ENCODE measurements around the gene CHML. TPM values are rescaled to one million over a fixed set of nuclear protein-coding genes. Genes with fewer than 3 reads are reported as not detected.

The CHML gene
- total RNA-seq, 1 donor from 2014 or later = 20.2 TPM

DNA sequence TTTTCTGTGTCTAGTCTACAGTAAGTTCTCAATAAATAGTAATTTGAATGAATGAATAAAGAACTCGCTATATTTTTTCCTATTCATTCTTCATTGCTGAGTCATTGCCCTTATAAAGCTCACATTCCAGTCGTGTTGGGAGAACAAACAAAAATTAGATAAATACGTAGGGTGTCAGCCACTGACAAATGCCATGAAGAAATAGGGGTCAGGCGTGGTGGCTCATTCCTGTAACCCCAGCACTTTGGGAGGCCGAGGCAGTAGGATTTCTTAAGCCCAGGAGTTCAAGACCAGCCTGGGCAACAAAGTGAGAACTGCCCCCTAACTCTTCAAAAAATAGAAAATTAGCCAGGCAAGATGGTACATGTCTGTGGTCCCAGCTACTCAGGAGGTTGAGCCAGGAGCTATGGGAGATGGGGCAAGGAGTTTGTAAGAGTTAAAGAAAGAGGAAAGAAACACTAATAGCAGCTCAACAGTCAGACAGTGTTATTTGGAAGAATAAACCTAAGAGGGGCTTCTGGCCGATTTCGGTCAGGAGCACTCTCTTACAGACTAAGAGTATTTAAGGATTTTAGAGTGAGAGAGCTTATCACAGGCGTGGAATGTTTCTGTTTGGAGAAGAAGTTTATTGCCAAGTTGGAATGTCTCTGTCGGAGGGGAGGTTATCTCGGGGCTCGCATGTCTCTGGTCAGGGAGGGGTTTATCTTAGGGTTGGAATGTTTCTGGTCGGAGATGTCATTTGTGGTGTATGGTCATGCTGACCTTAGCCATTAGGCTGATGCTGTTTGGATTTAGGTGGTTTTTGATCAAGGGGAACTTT lies 1.8 kb upstream of the CHML start:
- H3K4me3 Mint-ChIP-seq (ENCODE audit: low read depth) = no peak overlapping the region

DNA sequence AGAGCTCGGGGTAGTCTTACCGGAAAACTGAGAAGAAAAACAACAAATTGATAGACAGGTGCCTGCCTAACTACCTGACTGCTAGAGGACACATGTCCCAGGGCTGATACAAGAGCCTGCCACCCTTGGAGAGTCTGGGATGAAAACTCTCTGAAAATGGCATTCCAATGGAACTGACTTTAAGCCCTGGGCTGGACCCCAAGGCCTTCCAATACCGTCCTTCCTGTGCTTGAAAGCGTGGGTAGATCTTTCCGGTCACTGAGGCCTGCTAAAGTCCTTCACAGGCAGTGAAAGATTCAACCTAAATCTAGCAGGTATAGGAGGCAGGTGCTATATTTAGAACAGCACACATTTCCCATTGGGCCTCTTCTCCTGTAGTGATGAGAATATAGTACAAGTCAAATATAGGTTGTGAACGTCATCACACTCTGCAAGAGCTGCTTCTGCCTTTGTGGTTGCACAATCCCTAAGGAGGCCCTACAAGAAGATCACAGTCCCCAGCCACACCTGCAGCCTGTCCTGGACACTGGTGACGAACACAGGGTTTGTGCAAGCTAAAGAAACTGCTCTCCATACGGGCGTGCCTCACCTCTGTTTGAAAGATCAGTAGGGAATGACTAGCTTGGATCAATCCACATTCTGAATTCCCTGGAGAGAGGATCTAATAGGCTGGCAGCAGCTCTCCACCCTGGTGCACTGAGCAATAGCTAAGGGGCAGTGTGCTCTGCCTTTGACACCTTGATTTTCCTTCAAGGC lies 876 bp upstream of the CHML start:
- no peak for DNase-seq (ENCODE audit: low spot score)
- peaks cover 37% of the 10 kb centered on the region for H3K4me1 Mint-ChIP-seq (ENCODE audit: low read depth)
- no peaks in the 10 kb centered on the region for H3K27me3 Mint-ChIP-seq (ENCODE audit: low read depth)
- intact Hi-C loops (cut with micrococcal nuclease) = loop anchor here (1.0 to 5.0 kb wide), 3 partner anchors 36 to 207 kb away; partner anchors contain the start of genes EXO1 and KMO
- peaks cover 7% of the 10 kb centered on the region for H3K9me3 Mint-ChIP-seq
- peaks cover 18% of the 10 kb centered on the region for H3K36me3 Mint-ChIP-seq (ENCODE audit: low read depth)
- peak overlapping the region; percentile 72 for H3K27ac Mint-ChIP-seq
- H3K4me3 Mint-ChIP-seq (ENCODE audit: low read depth) = peak overlapping the region; percentile 67

More for the DNA sequence above, 1.8 kb upstream of the CHML start:
- DNase-seq (ENCODE audit: low spot score) = no peak
- Mint-ChIP-seq H3K9me3 (peaks cover 7% of the 10 kb centered on the region), H3K27me3 (ENCODE audit: low read depth) (no peaks in the 10 kb centered on the region), H3K27ac (no peak overlapping the region), H3K4me1 (ENCODE audit: low read depth) (peaks cover 29% of the 10 kb centered on the region), H3K36me3 (ENCODE audit: low read depth) (peaks cover 10% of the 10 kb centered on the region)
- intact Hi-C loops (cut with micrococcal nuclease) = loop anchor here (5.0 kb wide), 1 partner anchor 110 kb away; the partner anchor contains the start of gene KMO

DNA sequence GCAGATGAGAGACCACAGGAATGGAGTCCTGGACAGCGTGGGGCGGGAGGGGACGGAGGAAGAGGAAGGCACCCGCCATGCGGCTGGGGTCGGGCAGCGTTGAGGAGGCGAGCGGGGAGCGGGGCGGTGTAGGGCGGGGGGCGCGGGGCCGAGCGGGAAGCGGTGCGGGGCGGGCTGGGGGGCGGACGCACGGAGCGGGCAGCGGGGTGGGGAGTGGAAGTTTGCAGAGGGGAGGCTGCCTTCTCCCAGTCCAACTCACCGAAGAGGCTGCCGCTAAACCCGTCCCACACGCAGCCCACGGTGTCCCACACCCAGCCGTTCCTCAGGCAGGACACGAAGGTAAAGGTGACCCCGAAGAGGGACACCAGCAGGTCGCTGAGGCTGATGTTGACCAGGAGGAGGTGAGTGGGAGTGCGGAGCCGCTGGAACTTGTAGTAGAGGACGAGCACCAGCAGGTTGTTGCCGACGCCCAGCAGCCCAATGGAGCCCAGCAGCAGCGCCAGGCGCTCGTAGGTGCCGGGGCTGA lies 483 bp downstream of the CHML start:
- H3K4me3 Mint-ChIP-seq (ENCODE audit: low read depth) = peak overlapping the region; percentile 89
- peak overlapping the region; percentile 83 for H3K27ac Mint-ChIP-seq
- peak; percentile 18 for DNase-seq (ENCODE audit: low spot score)
- intact Hi-C loops (cut with micrococcal nuclease) = loop anchor here (1.0 to 5.0 kb wide), 5 partner anchors 12 to 209 kb away; partner anchors contain the start of genes EXO1, FH and KMO
- H3K4me1 Mint-ChIP-seq (ENCODE audit: low read depth) = peaks cover 49% of the 10 kb centered on the region
- peaks cover 7% of the 10 kb centered on the region for H3K9me3 Mint-ChIP-seq
- H3K27me3 Mint-ChIP-seq (ENCODE audit: low read depth) = no peaks in the 10 kb centered on the region
- peaks cover 29% of the 10 kb centered on the region for H3K36me3 Mint-ChIP-seq (ENCODE audit: low read depth)

DNA sequence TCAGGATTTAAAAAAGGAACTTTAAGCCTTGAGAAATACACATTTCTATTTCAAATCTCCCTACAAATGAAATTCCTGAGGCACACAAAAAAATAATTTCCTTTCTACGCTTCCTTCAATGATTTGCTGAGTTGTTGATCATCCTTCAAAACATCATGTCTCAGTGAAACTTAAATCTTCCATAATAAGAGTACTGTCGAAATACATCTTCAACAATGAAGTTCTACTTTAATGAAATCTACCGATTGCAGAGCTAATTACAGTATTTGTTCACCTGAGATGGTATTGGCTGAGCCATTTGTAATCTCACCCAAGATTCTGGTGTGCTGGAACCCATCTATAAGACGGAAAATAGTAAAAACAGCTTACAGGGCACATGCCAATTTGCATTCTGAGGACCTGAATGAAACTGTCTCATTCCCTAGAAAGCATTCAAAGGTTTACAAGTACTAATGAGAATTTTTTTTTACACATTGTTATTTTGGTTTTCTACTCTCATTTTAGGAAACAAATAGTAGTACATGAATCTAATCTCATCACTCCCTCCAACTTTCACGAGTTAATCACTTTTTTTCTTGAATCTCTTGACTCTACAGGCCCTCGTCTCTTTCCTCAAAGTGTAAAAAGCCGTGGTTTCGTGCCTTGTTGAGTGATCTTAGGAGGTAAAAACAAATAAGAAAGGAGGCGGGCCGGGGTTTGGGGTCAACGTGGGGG lies 1.1 kb downstream of the CHML start:
- Mint-ChIP-seq H3K4me3 (ENCODE audit: low read depth) (peak overlapping the region; percentile 89), H3K4me1 (ENCODE audit: low read depth) (peaks cover 49% of the 10 kb centered on the region), H3K36me3 (ENCODE audit: low read depth) (peaks cover 35% of the 10 kb centered on the region), H3K27ac (peak overlapping the region; percentile 83), H3K27me3 (ENCODE audit: low read depth) (no peaks in the 10 kb centered on the region), H3K9me3 (peaks cover 7% of the 10 kb centered on the region)
- intact Hi-C loops (cut with micrococcal nuclease) = loop anchor here (1.0 kb wide), 2 partner anchors 12 to 120 kb away; partner anchors contain the start of gene FH
- DNase-seq (ENCODE audit: low spot score) = no peak

DNA sequence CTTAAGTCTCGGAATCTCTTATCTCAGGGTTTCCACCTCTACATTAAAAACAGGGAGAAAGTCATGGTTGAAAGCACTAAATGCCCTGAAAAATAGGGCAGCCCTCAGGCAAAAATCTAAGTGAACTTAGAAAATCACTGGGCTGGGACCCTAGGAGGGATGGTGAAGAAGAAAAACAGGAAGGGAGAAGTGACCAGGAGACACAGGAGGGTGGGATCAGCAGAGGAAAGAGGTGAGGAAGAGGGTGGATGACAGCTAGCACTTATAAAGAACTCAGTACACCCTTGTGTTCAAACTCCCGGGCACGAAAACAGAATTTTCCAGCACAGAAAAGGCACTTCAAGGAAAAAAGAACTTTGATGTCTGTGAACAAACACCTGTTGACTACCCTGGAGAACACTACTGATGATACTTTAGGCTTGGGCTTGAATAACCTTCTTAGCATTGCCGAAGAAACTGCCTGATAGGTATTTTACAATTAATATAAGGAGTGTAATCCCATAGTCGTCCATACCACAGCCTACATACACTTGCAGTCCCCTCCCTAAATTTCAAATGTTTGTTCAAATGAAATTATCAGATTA lies 2.0 kb downstream of the CHML start:
- no peak for DNase-seq (ENCODE audit: low spot score)
- H3K27ac Mint-ChIP-seq = peak overlapping the region; percentile 35
- peaks cover 5% of the 10 kb centered on the region for H3K9me3 Mint-ChIP-seq
- H3K4me3 Mint-ChIP-seq (ENCODE audit: low read depth) = peak overlapping the region; percentile 75
- peaks cover 39% of the 10 kb centered on the region for H3K36me3 Mint-ChIP-seq (ENCODE audit: low read depth)
- H3K4me1 Mint-ChIP-seq (ENCODE audit: low read depth) = peaks cover 44% of the 10 kb centered on the region
- intact Hi-C loops (cut with micrococcal nuclease) = no loop called here
- no peaks in the 10 kb centered on the region for H3K27me3 Mint-ChIP-seq (ENCODE audit: low read depth)

DNA sequence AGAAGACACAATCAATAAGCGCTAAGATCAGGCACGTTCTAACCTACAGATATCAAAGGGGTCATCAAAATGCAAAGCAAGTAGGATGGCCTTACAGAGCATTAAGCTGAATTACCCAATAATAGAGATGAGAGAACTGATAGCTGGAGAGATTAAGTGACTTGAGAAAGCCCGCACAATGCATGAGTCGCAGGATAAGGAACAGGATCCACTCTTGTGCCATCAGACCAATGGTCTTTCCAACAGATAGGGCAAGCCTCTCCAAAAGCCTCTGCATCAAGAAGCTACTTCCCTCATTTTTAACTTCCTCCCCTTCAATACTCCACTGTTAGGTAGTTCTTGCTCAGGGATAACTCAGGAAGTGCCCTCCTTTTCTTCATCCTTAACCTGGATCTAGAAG lies 2.6 kb downstream of the CHML start:
- Mint-ChIP-seq H3K9me3 (peaks cover 4% of the 10 kb centered on the region), H3K36me3 (ENCODE audit: low read depth) (peaks cover 39% of the 10 kb centered on the region), H3K4me1 (ENCODE audit: low read depth) (peaks cover 44% of the 10 kb centered on the region), H3K4me3 (ENCODE audit: low read depth) (peak overlapping the region; percentile 75), H3K27me3 (ENCODE audit: low read depth) (no peaks in the 10 kb centered on the region), H3K27ac (no peak overlapping the region)
- intact Hi-C loops (cut with micrococcal nuclease) = no loop called here
- DNase-seq (ENCODE audit: low spot score) = no peak

DNA sequence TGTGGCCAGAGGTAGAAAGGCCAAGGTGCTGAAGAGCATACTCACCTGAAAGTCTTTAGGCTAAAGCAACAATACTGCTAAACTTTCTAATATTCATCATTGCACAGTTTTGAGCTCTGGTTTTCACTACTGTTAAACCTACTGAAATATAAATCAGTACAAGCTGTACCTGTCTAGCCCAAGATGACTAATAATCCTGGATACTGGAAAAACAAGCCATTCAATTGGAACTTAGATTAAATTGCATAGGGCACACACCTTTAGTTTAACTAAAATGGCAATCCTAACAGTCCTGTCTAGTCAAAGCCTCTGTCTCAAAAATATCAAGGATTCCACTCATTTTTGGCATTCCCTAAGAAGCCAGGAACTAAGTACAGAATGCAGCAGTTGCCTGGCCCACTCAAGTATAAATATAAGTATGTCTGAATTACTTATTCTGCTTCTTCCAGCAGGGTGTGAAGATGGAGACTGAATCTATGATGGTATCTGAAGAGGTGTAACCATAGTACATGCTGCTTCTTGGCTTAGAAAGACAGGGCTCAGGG lies 3.1 kb downstream of the CHML start:
- intact Hi-C loops (cut with micrococcal nuclease) = no loop called here
- peak overlapping the region; percentile 75 for H3K4me3 Mint-ChIP-seq (ENCODE audit: low read depth)
- no peaks in the 10 kb centered on the region for H3K9me3 Mint-ChIP-seq
- H3K4me1 Mint-ChIP-seq (ENCODE audit: low read depth) = peaks cover 47% of the 10 kb centered on the region
- no peak for DNase-seq (ENCODE audit: low spot score)
- H3K27ac Mint-ChIP-seq = no peak overlapping the region
- H3K36me3 Mint-ChIP-seq (ENCODE audit: low read depth) = peaks cover 42% of the 10 kb centered on the region
- no peaks in the 10 kb centered on the region for H3K27me3 Mint-ChIP-seq (ENCODE audit: low read depth)

DNA sequence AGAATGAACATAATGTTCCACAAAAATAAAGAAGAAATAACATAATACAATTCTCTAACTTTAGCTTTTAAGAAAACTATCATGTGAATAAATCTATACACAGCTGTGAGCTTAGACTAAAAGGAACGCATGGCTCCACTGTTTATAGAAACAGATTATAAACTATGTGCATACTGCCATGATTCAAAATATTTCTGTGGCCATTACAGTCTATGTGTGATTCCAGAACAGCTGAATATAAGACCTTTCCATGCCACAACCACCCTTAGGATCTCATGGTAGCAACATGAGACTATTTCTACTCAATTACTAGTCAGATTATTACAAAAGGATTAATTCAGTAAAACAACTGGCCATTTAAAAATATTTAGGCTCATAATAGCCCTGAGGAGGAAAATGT lies 3.9 kb downstream of the CHML start:
- intact Hi-C loops (cut with micrococcal nuclease) = no loop called here
- Mint-ChIP-seq H3K27ac (no peak overlapping the region), H3K9me3 (no peaks in the 10 kb centered on the region), H3K4me3 (ENCODE audit: low read depth) (no peak overlapping the region), H3K4me1 (ENCODE audit: low read depth) (peaks cover 48% of the 10 kb centered on the region), H3K36me3 (ENCODE audit: low read depth) (peaks cover 44% of the 10 kb centered on the region), H3K27me3 (ENCODE audit: low read depth) (no peaks in the 10 kb centered on the region)
- no peak for DNase-seq (ENCODE audit: low spot score)

DNA sequence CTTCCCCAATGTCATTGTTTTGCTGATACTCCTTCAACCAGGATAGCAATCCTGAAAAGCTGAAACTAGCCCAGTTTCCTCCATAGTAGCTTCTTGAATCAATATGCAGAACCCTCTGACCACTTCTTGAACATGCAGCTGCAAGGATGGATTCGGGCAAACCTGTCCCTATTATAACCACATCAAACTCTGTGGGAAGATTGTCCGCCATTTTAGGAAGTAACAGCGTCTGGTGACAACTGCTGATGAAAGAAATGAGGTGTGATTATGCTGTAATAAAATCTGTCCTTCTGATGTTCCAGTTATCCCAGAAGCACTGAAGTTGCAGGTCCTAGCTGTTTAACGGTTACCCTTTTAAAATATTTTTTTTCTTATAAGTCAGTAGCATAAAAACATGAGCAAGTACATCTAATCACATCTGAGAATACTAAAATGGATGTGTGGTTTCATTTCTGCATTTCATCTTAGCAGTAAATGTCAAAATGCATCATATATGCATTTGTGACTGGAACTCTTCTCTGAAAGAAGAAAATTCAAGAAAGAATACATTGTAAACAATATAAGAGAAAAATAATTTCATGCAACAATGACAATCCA lies 4.5 kb downstream of the CHML start:
- Mint-ChIP-seq H3K36me3 (ENCODE audit: low read depth) (peaks cover 43% of the 10 kb centered on the region), H3K4me1 (ENCODE audit: low read depth) (peaks cover 45% of the 10 kb centered on the region)

DNA sequence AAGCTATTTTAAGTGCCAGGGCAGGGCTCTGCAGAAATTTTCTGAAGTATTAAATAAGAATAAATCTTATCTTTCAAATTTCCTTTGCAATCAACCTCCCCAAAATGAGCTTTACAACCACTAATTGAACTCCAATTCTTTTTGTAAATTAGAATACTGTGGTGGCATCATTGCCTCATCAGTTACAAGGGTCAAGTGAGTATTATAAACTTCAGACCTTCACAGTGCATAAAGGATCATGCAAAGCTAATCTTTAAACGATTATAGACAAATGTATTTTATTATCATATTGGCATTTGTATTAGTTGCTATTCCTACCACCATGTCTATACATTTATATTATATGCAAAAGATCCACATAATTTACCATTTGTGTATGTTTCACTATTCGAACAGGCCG lies 7.2 kb downstream of the CHML start:
- H3K36me3 Mint-ChIP-seq (ENCODE audit: low read depth) = peaks cover 40% of the 10 kb centered on the region
- no peaks in the 10 kb centered on the region for H3K27me3 Mint-ChIP-seq (ENCODE audit: low read depth)
- peaks cover 40% of the 10 kb centered on the region for H3K4me1 Mint-ChIP-seq (ENCODE audit: low read depth)
- no peaks in the 10 kb centered on the region for H3K9me3 Mint-ChIP-seq
- intact Hi-C loops (cut with micrococcal nuclease) = no loop called here
- H3K4me3 Mint-ChIP-seq (ENCODE audit: low read depth) = no peak overlapping the region
- no peak overlapping the region for H3K27ac Mint-ChIP-seq
- no peak for DNase-seq (ENCODE audit: low spot score)

More for the DNA sequence above, 4.5 kb downstream of the CHML start:
- no peak for DNase-seq (ENCODE audit: low spot score)
- intact Hi-C loops (cut with micrococcal nuclease) = no loop called here
- Mint-ChIP-seq H3K4me3 (ENCODE audit: low read depth) (no peak overlapping the region), H3K27ac (no peak overlapping the region), H3K27me3 (ENCODE audit: low read depth) (no peaks in the 10 kb centered on the region), H3K9me3 (no peaks in the 10 kb centered on the region)

DNA sequence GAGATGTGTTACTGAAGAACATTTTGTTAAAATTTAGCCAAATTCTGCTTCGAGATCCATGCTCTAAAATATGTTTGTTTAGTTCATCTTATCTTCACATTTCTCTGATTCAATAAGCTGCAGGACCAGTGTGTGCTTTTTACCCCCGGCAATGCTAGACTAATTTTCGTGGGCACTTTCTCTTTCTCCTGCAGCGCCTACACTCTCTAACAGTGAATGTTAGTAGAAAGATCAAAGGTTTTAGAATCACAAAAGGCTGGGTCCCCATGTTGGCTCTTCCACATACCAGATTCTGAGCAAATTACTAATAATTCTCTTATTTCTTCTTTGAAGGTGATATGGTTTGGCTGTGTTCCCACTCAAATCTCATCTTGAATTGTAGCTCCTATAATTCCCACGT lies 8.5 kb downstream of the CHML start:
- Mint-ChIP-seq H3K36me3 (ENCODE audit: low read depth) (peaks cover 33% of the 10 kb centered on the region), H3K4me3 (ENCODE audit: low read depth) (no peak overlapping the region), H3K27me3 (ENCODE audit: low read depth) (no peaks in the 10 kb centered on the region), H3K4me1 (ENCODE audit: low read depth) (peaks cover 32% of the 10 kb centered on the region), H3K27ac (no peak overlapping the region), H3K9me3 (no peaks in the 10 kb centered on the region)
- no peak for DNase-seq (ENCODE audit: low spot score)
- intact Hi-C loops (cut with micrococcal nuclease) = no loop called here

Measured in activated T-helper 2 cell treated with anti-CD3 and anti-CD28 coated beads, Interferon-gamma antibody, Interleukin-2, Interleukin-4, amounts not matched to agents 10 μg/mL and 5 μg/mL and 100 μg/mL, durations not matched to agents 14 hours and 24 hours and 36 hours (primary cell).